Adrenal gland (tissue), 12 donors: Measurements from ENCODE around the gene MYO18B. TPM values are rescaled to one million over a fixed set of nuclear protein-coding genes. Genes with fewer than 3 reads are reported as not detected.

Experiments
- DNase-seq, 7 donors: peaks; one replicate each; pipeline ENCODE4 v3.0.0-alpha.2; 2019 to 2020
- H3K27ac ChIP-seq, 5 donors: fragments of 200-600 bp; sonication (generic) in 4 of 5; 1 replicate in 3 of 5; 2 replicates in 2 of 5; pipeline versions ENCODE4 v1.5.1 to v1.8.0; 2016 to 2020; ENCODE audit warnings: mild to moderate bottlenecking in 1 of 5
- H3K27me3 ChIP-seq: fragments of 200-600 bp; 2 replicates; pipeline ENCODE4 v1.8.0; 2021
- H3K36me3 ChIP-seq, 2 donors: fragments of 200-600 bp; replicated peaks in 1 of 2; 1 replicate in 1 of 2; 2 replicates in 1 of 2; pipeline versions ENCODE4 v1.5.1 to v1.8.0; 2018 to 2022
- H3K4me1 ChIP-seq, 2 donors: fragments of 200-600 bp; replicated peaks in 1 of 2; 1 replicate in 1 of 2; 2 replicates in 1 of 2; pipeline versions ENCODE4 v1.5.1 to v1.8.0; 2018 to 2021
- H3K4me3 ChIP-seq, 4 donors: fragments of 200-600 bp; sonication (generic) in 3 of 4; one replicate each; pipeline ENCODE4 v1.5.1; 2016 to 2018
- H3K9me3 ChIP-seq, 3 donors: fragments of 200-600 bp; sonication (generic) in 1 of 3; replicated peaks in 1 of 3; 1 replicate in 2 of 3; 2 replicates in 1 of 3; pipeline versions ENCODE4 v1.5.1 to v1.8.0; 2016 to 2021
- CTCF ChIP-seq, 6 experiments: fragments of 450-650 bp in 4 of 6; fragments of 200-600 bp in 2 of 6; sonication (generic) in 1 of 6; IDR thresholded peaks; 1 replicate in 5 of 6; 2 replicates in 1 of 6; pipeline versions ENCODE4 v1.5.1 to v1.8.0; 2016 to 2021; ENCODE audit warnings: antibody characterized with exemption in 6 of 6, mild to moderate bottlenecking in 2 of 6, moderate library complexity in 1 of 6
- POLR2A ChIP-seq, 2 donors: fragments of 450-650 bp; IDR thresholded peaks; one replicate each; pipeline ENCODE4 v1.6.1; 2017; ENCODE audit warnings: antibody characterized with exemption in 2 of 2, mild to moderate bottlenecking in 2 of 2, moderate library complexity in 1 of 2
- WGBS, 4 donors: extraction: QIAGEN DNeasy Blood & Tissue Kit in 2 of 4; methylation state at CpG; one replicate each; pipeline versions ENCODE4 v1.1.5 to v1.1.7; 2013 to 2017; 5-methylcytosine and 5-hydroxymethylcytosine counted together
- intact Hi-C, 2 donors: fragments of 100-400 bp; cut with DNase I; formaldehyde crosslinking; loops; one replicate each; pipeline versions ENCODE4 v1.14.1 to v1.15.0; 2022 to 2023
- polyA plus RNA-seq, 3 donors: library from polyadenylated mRNA; stranded (reverse); fragments of 200-250 nt in 2 of 3; fragments of 350-450 nt in 1 of 3; fragmentation: Illumina TruSeq in 1 of 3; extraction: RNeasy Lipid Tissue Mini Kit (QIAGEN cat#74804) in 1 of 3; gene quantifications; one replicate each; pipeline ENCODE4 v1.2.3, GENCODE V29; 2013 to 2014
- total RNA-seq, 9 donors: library from RNA; depleted of rRNA in 4 of 9; stranded (reverse); fragments of >200 nt in 4 of 9; fragments of 120-200 nt in 1 of 9; fragmentation: NEBNext Ultra II Directional in 1 of 9; extraction: Animal tissue kit (Norgen Biotek cat#: 25700) in 1 of 9; gene quantifications; one replicate each; pipeline versions ENCODE4 v1.1.0 to v1.2.4, GENCODE V29; 2013 to 2023
- donor health status: healthy with polysubstance abuse.
- donor health status: Bipolar disorder and iron deficiency.
- donor health status: DM: yes; HTN: yes; CAD: no.
- donor health status: DM: no; HTN: no; CAD: no.
- donor health status: DM: no; HTN: no; CAD: no.
- donor health status: DM: yes; HTN: yes; CAD: no.

MYO18B gene
- total and polyA plus RNA-seq, 12 donors = 0.08 to 1.1 (median 0.18) TPM

DNA sequence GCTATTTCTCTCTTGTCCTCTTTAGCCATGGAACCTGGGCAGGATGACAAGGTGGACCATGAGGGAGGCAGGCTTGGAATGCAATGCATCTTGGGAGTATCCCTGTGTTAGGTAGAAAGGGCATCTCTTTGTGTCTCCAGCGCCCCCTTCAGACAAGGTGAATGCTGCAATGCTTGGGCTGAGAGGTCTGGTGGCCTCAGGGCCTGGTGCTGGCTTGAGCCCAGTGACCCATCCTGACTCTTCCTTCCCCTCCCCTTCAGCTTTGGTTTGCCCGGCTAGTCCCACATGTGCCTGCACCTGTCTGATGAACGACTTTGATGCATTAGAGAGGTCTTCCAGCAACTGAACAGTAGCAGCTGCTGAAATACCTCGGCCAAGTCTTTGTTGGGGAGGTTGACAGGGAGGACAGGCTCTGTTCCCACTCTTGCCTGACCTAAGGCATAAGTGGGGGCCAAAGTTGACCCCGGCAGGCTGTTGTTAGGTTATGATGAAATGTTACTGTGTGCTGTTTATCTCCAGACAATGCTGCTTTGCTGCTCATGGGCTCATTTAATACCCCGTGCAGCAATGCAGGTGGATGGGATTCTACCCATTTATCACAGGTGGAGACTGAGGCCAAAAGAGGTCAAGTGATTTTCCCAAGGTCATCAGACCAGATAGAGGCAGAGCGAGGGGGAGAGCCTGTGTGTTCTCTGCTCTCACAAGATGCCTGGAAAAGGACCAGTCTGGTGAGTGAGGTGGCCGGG is 22.5 kb downstream of the MYO18B start:
- no peaks in the 10 kb centered on the region for H3K9me3 ChIP-seq
- no peak for DNase-seq
- H3K27ac ChIP-seq = no peak overlapping the region
- H3K4me3 ChIP-seq = no peak overlapping the region
- TF ChIP-seq CTCF (IDR thresholded peaks at IDR 0.05) (no peak), POLR2A (IDR thresholded peaks at IDR 0.05) (no peak)
- intact Hi-C loops = no loop called here
- no peaks in the 10 kb centered on the region for H3K27me3 ChIP-seq
- no peaks in the 10 kb centered on the region for H3K36me3 ChIP-seq
- H3K4me1 ChIP-seq = peaks cover 0 to 6% of the 10 kb centered on the region in 2 donors
- WGBS, 4 donors = 70 to 82% (median 73%) methylated on average over 3 to 8 of the region's 8 CpGs

DNA sequence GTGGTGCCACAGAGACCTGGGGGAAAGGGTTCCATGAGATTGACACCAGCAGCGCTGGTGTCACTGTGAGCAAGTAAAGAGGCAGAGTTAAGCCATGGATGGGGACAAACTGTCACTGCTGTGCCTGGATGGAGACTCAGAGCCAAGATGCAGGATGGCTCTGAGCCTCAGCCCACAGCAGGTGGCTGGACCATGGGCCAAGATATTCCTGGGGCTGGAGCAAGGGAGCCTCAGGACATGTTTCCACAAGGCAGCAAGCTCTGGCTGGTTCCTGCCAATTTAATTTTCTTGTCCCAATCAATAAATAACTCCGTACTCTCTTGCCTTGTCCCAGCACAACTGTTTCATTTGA is 23.0 kb downstream of the MYO18B start:
- WGBS, 4 donors = 90 to 95% (median 93%) methylated on average over 2 of the region's 2 CpGs
- Histone ChIP-seq H3K27me3 (no peaks in the 10 kb centered on the region), H3K27ac (no peak overlapping the region), H3K9me3 (no peaks in the 10 kb centered on the region), H3K4me1 (peaks cover 0 to 6% of the 10 kb centered on the region in 2 donors), H3K36me3 (no peaks in the 10 kb centered on the region), H3K4me3 (no peak overlapping the region)
- DNase-seq = no peak
- intact Hi-C loops = no loop called here
- no peak for TF ChIP-seq POLR2A (IDR thresholded peaks at IDR 0.05)
- no peak for TF ChIP-seq CTCF (IDR thresholded peaks at IDR 0.05)

GRCh38 chr22:25765801-25766200 is 23.8 kb downstream of the MYO18B start:
- intact Hi-C loops = no loop called here
- H3K4me1 ChIP-seq = peaks cover 0 to 6% of the 10 kb centered on the region in 2 donors
- 66 to 71% (median 68%) methylated on average over 4 of the region's 4 CpGs for WGBS, 4 donors
- no peak overlapping the region for H3K4me3 ChIP-seq
- H3K27ac ChIP-seq = no peak overlapping the region
- TF ChIP-seq CTCF (IDR thresholded peaks at IDR 0.05) (no peak), POLR2A (IDR thresholded peaks at IDR 0.05) (no peak)
- no peaks in the 10 kb centered on the region for H3K36me3 ChIP-seq
- DNase-seq = no peak
- no peaks in the 10 kb centered on the region for H3K9me3 ChIP-seq
- no peaks in the 10 kb centered on the region for H3K27me3 ChIP-seq

DNA sequence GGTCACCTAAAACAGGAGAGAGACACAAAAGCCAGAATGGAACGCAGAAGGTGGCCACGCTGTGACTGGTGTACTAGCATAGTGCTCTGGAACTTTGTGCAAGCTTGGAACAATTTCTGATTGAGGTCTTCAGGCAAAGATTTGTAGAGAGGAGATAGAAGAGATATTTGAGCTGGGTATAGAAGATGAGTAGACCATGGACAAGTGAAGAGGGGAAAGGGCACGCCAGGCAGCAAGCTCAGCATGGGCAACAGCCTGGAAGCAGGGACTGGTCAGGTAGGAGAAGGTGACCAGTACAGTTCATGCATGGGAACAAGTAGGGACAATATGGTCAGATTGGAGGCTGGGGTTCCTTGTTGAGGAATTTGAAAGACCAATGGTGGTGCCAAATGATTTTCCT is 24.4 kb downstream of the MYO18B start:
- Histone ChIP-seq H3K27me3 (no peaks in the 10 kb centered on the region), H3K9me3 (no peaks in the 10 kb centered on the region), H3K4me1 (peaks cover 0 to 6% of the 10 kb centered on the region in 2 donors), H3K27ac (no peak overlapping the region), H3K4me3 (no peak overlapping the region), H3K36me3 (no peaks in the 10 kb centered on the region)
- intact Hi-C loops = no loop called here
- TF ChIP-seq CTCF (IDR thresholded peaks at IDR 0.05) (no peak), POLR2A (IDR thresholded peaks at IDR 0.05) (no peak)
- DNase-seq = no peak
- WGBS, 4 donors = 94 to 96% (median 94%) methylated on average over 3 of the region's 3 CpGs
